Adipose tissue (tissue), 3 donors: ENCODE results near the gene TMEM234. TPM values are rescaled to one million over a fixed set of nuclear protein-coding genes. Genes with fewer than 3 reads are reported as not detected.
A peak's percentile ranks its signal among the peaks of the same experiment; 100 is the strongest.

ENCODE experiments used
- H3K27ac ChIP-seq: one replicate; pipeline ENCODE4 v1.5.1; 2013; ENCODE audit warnings: low read depth, low read length
- WGBS, 3 donors: extraction: QIAGEN DNeasy Blood & Tissue Kit; methylation state at CpG; one replicate each; pipeline ENCODE4 v1.1.7; 2013; 5-methylcytosine and 5-hydroxymethylcytosine counted together
- polyA plus RNA-seq, 3 donors: library from polyadenylated mRNA; stranded (reverse); fragments of 200-250 nt; gene quantifications; one replicate each; pipeline ENCODE4 v1.2.3, GENCODE V29; 2013
- donor health status: healthy with polysubstance abuse.
- donor health status: Bipolar disorder and iron deficiency.
- donor health status: healthy.

TMEM234 gene
- polyA plus RNA-seq, 3 donors: 6.9 to 14.7 (median 10.7) TPM

- no peak overlapping the region for H3K27ac ChIP-seq
- WGBS, 3 donors: 0 to 1% (median 0%) methylated on average over 54 to 55 of the region's 55 CpGs
These were observed 19.0 kb upstream of the TMEM234 start for GRCh38 chr1:32241001-32241763.

DNA sequence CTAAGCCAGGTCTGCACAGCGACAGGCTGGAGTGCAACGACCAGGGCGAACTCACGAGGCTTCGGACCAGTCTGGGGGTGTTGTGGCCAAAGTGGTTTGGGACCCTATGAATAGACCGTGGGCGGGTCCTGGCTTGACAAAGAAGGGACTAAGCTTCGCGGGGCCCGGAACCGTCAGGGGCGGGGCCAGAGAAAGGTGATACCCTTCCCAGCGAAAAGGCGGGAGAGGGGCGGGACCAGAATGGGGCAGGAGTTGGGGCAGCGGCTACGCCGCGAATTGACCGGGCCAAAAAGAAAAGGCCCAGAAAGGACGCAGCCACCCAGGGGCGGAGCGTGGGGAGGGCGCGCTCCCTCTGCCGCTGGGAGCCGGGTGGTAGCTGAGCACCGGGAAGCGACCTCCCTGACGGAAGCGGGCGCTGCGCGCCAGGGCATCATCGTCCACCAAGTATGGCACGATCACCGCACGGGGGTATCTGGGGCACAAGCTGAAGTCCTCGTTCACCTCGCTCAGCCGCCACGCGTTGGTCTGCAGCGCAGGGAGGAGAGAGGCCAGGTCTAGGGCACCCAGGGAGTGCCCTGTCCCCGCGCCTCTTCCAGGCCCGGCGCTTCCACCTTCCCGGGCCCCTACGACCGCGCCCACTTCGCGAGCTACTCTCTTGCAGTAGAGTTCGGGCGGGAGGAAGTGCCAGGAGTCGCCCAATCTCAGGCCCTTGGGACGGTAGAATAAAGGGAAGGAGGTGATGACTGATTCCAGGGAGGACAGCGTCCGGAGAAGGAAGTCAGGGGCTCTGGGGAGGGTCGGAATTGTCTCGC, 18.2 kb upstream of the TMEM234 start:
- 1 to 6% (median 6%) methylated on average over 62 of the region's 62 CpGs for WGBS, 3 donors
- no peak overlapping the region for H3K27ac ChIP-seq

- 33 to 86% (median 72%) methylated on average over 19 to 20 of the region's 20 CpGs for WGBS, 3 donors
These were observed 17.6 kb upstream of the TMEM234 start for GRCh38 chr1:32239790-32240139.

DNA sequence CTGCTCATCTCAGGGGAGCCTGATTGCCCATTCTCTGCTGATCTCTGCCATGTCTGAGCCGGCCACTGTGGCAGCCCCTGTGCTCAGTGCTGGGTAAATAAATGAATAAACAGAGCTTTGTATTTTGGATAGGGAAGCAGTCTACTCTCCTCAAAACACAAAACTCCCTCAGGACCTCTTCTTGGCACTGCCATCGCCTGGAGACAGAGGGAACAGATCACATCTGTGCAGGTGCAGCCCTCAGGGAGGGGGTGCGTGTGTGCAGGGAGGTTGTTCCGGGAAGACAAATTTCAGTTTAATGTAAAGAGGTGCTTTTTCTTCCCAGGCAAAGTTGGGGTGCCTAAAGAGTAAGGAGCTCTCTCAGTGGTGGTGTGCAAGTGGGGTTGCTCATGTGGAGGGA, 17.2 kb upstream of the TMEM234 start:
- no peak overlapping the region for H3K27ac ChIP-seq
- 16 to 77% (median 68%) methylated on average over 4 of the region's 4 CpGs for WGBS, 3 donors

More at GRCh38 chr1:32239790-32240139, 17.6 kb upstream of the TMEM234 start:
- H3K27ac ChIP-seq: no peak overlapping the region

- WGBS, 3 donors: 86% methylated on average over 7 of the region's 7 CpGs
- no peak overlapping the region for H3K27ac ChIP-seq
These were observed 12.6 kb upstream of the TMEM234 start for GRCh38 chr1:32234792-32235191.

- WGBS, 3 donors: 84 to 89% (median 85%) methylated on average over 8 of the region's 8 CpGs
- H3K27ac ChIP-seq: no peak overlapping the region
These were observed 10.6 kb upstream of the TMEM234 start for GRCh38 chr1:32232558-32233304.

DNA sequence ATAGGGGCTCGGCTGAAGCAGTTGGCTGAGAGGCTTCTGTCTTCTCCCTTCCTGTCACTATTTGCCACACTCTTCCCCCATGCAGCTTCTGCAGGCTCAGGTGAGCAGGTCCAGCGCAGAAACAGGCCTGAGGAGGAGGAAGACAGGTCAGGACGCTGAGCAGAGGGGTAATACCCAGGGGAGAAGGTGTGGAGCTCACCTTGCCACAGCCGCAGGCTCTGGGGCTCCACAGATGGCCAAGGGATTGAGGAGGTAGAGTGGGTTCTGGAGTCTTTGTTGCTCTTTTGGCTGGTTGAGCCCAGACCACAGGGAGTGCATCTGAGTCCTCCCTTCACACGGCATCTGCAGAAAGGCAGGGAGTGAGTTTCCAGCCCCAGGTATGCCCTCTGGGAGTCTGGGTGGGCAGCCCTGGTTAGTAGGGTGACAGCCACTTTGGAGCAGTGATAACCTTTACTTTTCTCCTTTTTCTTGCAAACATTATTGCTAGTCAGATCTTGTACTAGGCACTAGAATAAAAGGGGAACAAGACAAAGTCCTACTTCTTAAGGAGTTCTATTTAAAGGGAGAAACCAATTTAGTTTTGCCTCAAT, 9.8 kb upstream of the TMEM234 start:
- WGBS, 3 donors: 83% methylated on average over 5 of the region's 5 CpGs

DNA sequence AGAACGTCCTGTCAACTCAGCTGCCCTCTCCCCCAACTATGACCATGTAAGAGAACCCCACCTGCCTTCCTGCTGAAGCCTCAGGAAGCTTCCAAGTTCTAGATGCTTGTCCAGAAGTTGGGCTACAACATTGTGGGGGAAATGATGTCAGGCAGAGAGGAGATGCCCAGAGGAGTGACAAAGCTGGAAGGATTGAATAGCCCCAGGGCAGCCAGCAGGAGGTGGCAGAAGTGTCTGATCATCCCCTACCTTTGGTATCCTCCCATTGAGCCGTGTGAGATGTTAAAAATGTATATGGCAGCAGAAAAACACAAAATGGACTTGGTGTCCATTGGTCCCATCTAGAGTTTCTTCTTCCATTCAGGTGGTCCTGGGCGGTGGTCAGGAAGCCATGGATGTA, 6.6 kb upstream of the TMEM234 start:
- no peak overlapping the region for H3K27ac ChIP-seq
- WGBS, 3 donors: 72 to 85% (median 81%) methylated on average over 3 of the region's 3 CpGs

More for the DNA sequence above, 9.8 kb upstream of the TMEM234 start:
- no peak overlapping the region for H3K27ac ChIP-seq

GRCh38 chr1:32224285-32224684, 2.1 kb upstream of the TMEM234 start:
- 81 to 89% (median 83%) methylated on average over 4 of the region's 4 CpGs for WGBS, 3 donors
- no peak overlapping the region for H3K27ac ChIP-seq

DNA sequence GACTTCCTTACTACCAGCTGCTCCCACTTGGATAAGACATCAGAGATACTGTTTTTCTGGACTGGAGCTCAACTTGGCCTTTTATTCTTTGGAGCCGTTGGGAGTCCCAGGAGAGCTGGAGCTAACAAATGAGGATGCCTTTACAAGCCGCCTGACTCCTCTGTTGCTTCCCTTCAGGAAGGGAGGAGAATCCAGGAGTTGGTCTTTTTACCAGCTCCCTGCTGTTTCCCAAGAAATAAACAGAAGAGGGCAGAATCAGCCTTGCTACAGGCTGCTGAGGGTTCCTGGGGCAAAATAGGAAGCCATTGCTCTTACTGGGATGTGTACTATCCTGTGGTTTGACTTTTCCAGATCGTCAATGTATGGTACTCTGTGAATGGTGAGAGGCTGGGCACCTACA, 1.5 kb upstream of the TMEM234 start:
- peak overlapping the region; percentile 51 for H3K27ac ChIP-seq
- 54 to 72% (median 59%) methylated on average over 3 of the region's 3 CpGs for WGBS, 3 donors

DNA sequence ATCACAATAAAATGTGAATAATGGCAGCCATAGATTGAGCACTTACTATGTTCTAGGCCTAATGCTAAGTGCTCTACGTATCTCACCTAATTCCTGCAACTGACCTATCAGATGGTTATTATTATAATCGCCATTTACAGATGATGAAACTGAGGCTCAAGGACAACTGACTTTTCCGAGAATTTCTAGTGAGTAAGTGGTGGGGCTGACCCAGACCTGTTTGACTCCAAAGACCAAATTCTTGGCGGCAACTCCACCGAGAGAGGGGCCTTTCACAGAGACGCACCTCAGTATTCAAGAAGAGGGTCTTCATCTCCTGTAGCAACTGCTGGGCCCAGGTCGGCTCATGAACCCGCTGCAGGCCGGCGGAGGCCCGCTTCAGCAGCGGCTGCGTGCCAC, 573 bp downstream of the TMEM234 start:
- WGBS, 3 donors: 7 to 12% (median 8%) methylated on average over 13 of the region's 13 CpGs
- peak overlapping the region; percentile 45 for H3K27ac ChIP-seq

DNA sequence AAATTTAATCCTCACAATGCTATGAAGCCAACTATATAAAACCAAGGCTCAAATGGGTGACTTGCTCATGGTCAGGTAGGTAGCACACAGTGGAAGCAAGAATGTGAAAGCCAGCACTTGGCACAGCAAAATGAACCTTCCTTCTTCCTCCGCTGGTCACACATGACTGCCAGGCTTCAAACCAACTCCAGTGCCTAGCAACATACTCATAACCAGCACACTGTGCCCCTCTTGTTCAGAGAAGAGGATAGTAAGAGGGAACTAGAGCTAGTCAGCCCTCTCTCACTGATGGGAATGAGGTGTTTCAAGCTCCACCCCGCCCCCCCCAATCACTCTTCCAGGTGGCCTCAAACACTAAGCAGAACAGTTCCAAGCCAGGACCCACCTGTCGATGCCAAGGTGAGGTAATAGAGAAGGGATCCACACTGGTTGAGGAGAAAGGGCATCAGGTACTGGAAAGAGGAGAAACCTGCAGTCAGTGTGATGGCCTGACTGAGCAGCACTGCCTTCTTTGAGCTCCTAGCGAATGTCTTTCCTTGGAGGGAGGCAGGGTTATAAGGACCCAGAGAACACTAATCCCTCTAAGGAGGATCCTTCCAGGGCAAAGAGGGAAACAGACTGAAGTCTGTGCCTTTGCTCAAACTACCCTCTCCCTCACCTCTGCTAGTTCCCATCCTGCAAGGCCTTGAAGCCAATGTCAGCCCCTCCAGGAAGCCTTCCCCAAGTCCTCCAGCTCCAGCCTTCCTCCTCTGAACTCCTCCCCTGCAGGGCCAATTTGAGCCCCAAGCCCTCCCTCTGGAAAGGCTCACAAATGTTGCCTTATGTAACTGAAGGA, 1.2 kb downstream of the TMEM234 start:
- no peak overlapping the region for H3K27ac ChIP-seq
- 86 to 96% (median 91%) methylated on average over 4 of the region's 4 CpGs for WGBS, 3 donors

- WGBS, 3 donors: 82 to 87% (median 87%) methylated on average over 5 to 7 of the region's 7 CpGs
- H3K27ac ChIP-seq: no peak overlapping the region
These were observed 3.1 kb downstream of the TMEM234 start for GRCh38 chr1:32219022-32219421.

DNA sequence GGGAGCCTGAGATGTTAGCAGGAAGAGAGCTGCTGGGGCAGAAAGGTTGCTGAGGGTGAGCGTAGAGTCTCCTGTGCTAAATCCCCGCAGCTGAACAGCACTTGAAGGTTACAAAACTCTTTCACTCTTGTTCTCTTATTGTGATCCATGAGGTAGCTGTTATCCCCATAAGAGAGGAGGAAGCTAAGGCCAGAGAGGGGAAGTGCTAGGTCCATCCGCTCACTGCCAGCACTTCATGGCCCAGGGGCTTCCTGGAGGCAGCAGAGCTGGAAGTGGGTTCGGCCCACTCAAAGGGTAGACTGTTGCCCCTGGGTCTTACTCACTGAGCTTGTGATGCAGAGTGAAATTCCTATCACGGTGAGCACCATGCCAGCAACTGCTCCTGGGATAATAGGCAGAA, 5.6 kb downstream of the TMEM234 start:
- 76 to 86% (median 79%) methylated on average over 5 of the region's 5 CpGs for WGBS, 3 donors
- H3K27ac ChIP-seq: no peak overlapping the region

GRCh38 chr1:32215629-32216480, 6.3 kb downstream of the TMEM234 start:
- 75% methylated on average over 10 of the region's 10 CpGs for WGBS, 3 donors
- H3K27ac ChIP-seq: no peak overlapping the region

GRCh38 chr1:32208891-32209328, 13.2 kb downstream of the TMEM234 start, which contains the start of gene DCDC2B:
TSS of gene DCDC2B (plus strand) at chr1:32209089. CDS start at chr1:32209094, 5 bp downstream.
- 61 to 78% (median 74%) methylated on average over 5 of the region's 5 CpGs for WGBS, 3 donors
- H3K27ac ChIP-seq: no peak within 1 kb of the TSS

- H3K27ac ChIP-seq: no peak overlapping the region
- 86 to 90% (median 88%) methylated on average over 6 of the region's 6 CpGs for WGBS, 3 donors
These were observed 13.7 kb downstream of the TMEM234 start for GRCh38 chr1:32208469-32208868.
